ENCODE results near the gene OR51A7. TPM values are rescaled to one million over a fixed set of nuclear protein-coding genes. Genes with fewer than 3 reads are reported as not detected.

Gene OR51A7
- total and polyA plus RNA-seq, 3 donors from 2014 or later, result 0.24 to 0.62 TPM; not detected in 1

DNA sequence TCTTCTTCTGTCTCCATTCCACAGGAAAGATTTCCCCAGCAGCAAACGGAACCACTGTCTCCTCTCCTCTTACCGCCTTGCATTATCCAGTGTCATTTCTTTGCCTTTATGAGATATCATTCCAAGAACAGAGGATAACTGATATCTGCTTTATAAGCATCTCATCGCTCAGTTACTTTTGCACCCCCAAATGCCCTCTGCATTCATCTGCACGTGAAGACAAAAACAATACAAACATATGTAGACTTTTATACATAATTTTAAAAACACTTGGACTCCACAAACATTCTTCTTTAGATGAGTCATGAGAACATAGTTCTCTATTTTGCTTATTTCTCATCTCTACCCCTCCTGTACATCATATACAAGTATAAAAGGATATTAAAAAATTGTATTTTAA, 22.4 kb upstream of the OR51A7 start:
- Histone ChIP-seq H3K27me3 (no peaks in the 10 kb centered on the region), H3K4me1 (no peaks in the 10 kb centered on the region), H3K27ac (no peak overlapping the region), H3K4me3 (no peak overlapping the region), H3K36me3 (ENCODE audit: low read depth, missing control alignments) (no peaks in the 10 kb centered on the region), H3K9me3 (no peaks in the 10 kb centered on the region)
- WGBS, 2 donors, result 86 to 92% methylated on average over 4 of the region's 4 CpGs
- TF ChIP-seq POLR2A (IDR thresholded peaks at IDR 0.05), result no peak
- TF ChIP-seq, protein P1, sequence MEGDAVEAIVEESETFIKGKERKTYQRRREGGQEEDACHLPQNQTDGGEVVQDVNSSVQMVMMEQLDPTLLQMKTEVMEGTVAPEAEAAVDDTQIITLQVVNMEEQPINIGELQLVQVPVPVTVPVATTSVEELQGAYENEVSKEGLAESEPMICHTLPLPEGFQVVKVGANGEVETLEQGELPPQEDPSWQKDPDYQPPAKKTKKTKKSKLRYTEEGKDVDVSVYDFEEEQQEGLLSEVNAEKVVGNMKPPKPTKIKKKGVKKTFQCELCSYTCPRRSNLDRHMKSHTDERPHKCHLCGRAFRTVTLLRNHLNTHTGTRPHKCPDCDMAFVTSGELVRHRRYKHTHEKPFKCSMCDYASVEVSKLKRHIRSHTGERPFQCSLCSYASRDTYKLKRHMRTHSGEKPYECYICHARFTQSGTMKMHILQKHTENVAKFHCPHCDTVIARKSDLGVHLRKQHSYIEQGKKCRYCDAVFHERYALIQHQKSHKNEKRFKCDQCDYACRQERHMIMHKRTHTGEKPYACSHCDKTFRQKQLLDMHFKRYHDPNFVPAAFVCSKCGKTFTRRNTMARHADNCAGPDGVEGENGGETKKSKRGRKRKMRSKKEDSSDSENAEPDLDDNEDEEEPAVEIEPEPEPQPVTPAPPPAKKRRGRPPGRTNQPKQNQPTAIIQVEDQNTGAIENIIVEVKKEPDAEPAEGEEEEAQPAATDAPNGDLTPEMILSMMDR (IDR thresholded peaks at IDR 0.05), result no peak
- intact Hi-C loops (cut with DNase I; ENCODE audit: low total_unique reads), result no loop called here
- DNase-seq, result no peak

DNA sequence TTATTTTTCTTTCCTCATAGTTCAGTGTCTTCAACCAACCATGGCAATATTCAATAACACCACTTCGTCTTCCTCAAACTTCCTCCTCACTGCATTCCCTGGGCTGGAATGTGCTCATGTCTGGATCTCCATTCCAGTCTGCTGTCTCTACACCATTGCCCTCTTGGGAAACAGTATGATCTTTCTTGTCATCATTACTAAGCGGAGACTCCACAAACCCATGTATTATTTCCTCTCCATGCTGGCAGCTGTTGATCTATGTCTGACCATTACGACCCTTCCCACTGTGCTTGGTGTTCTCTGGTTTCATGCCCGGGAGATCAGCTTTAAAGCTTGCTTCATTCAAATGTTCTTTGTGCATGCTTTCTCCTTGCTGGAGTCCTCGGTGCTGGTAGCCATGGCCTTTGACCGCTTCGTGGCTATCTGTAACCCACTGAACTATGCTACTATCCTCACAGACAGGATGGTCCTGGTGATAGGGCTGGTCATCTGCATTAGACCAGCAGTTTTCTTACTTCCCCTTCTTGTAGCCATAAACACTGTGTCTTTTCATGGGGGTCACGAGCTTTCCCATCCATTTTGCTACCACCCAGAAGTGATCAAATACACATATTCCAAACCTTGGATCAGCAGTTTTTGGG, 21.6 kb upstream of the OR51A7 start, which contains the start of gene OR51T1:
OR51T1 (plus strand) TSS at position 41 of the 641 bp plus-strand sequence; CDS start at position 41, 0 bp downstream.
- H3K27ac ChIP-seq, result no peak within 1 kb of the TSS
- no peaks in the 10 kb centered on the region for H3K36me3 ChIP-seq (ENCODE audit: low read depth, missing control alignments)
- no peak for TF ChIP-seq POLR2A (IDR thresholded peaks at IDR 0.05)
- TF ChIP-seq, protein P1 (IDR thresholded peaks at IDR 0.05), result no peak
- H3K27me3 ChIP-seq, result no peaks in the 10 kb centered on the region
- no peaks in the 10 kb centered on the region for H3K4me1 ChIP-seq
- no peaks in the 10 kb centered on the region for H3K9me3 ChIP-seq
- 63 to 69% methylated on average over 8 of the region's 8 CpGs for WGBS, 2 donors
- intact Hi-C loops (cut with DNase I; ENCODE audit: low total_unique reads), result no loop called here
- no peak for DNase-seq
- H3K4me3 ChIP-seq, result no peak within 1 kb of the TSS

DNA sequence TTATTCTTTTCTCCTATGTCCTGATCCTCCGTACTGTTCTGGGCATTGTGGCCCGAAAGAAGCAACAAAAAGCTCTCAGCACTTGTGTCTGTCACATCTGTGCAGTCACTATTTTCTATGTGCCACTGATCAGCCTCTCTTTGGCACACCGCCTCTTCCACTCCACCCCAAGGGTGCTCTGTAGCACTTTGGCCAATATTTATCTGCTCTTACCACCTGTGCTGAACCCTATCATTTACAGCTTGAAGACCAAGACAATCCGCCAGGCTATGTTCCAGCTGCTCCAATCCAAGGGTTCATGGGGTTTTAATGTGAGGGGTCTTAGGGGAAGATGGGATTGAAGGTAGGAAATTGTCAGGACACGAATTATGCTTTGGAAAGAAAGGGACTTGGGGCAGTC, 21.0 kb upstream of the OR51A7 start:
- 92 to 93% methylated on average over 5 of the region's 5 CpGs for WGBS, 2 donors
- no peaks in the 10 kb centered on the region for H3K36me3 ChIP-seq (ENCODE audit: low read depth, missing control alignments)
- H3K27ac ChIP-seq, result no peak overlapping the region
- H3K4me1 ChIP-seq, result no peaks in the 10 kb centered on the region
- TF ChIP-seq, protein P1 (IDR thresholded peaks at IDR 0.05), result no peak
- TF ChIP-seq POLR2A (IDR thresholded peaks at IDR 0.05), result no peak
- no peak for DNase-seq
- H3K9me3 ChIP-seq, result no peaks in the 10 kb centered on the region
- no peak overlapping the region for H3K4me3 ChIP-seq
- H3K27me3 ChIP-seq, result no peaks in the 10 kb centered on the region
- intact Hi-C loops (cut with DNase I; ENCODE audit: low total_unique reads), result no loop called here

DNA sequence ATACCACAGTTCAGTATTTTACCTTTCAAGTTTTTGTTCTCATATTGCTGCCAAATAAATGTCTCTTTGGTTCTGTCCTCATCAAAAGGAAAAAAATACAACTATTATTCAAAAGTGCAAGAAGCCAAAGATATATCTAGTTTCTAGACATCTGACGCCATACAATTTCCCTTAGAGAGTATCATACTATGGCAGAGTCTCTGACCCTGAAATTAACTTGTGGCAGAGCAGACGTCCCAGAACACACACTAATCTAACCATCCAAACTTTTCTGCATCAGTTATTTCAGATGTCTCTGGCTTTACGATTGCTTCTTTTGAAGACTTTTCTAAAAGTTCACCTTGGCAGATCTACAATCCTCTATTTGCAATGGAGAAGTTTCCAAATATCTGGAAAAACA, 19.2 kb upstream of the OR51A7 start:
- intact Hi-C loops (cut with DNase I; ENCODE audit: low total_unique reads), result no loop called here
- H3K27ac ChIP-seq, result no peak overlapping the region
- H3K4me1 ChIP-seq, result no peaks in the 10 kb centered on the region
- no peak for DNase-seq
- no peaks in the 10 kb centered on the region for H3K36me3 ChIP-seq (ENCODE audit: low read depth, missing control alignments)
- no peaks in the 10 kb centered on the region for H3K27me3 ChIP-seq
- WGBS, 2 donors, result 73 to 76% methylated on average over 3 of the region's 3 CpGs
- TF ChIP-seq POLR2A (IDR thresholded peaks at IDR 0.05), result no peak
- TF ChIP-seq, protein P1 (IDR thresholded peaks at IDR 0.05), result no peak
- no peaks in the 10 kb centered on the region for H3K9me3 ChIP-seq
- H3K4me3 ChIP-seq, result no peak overlapping the region

DNA sequence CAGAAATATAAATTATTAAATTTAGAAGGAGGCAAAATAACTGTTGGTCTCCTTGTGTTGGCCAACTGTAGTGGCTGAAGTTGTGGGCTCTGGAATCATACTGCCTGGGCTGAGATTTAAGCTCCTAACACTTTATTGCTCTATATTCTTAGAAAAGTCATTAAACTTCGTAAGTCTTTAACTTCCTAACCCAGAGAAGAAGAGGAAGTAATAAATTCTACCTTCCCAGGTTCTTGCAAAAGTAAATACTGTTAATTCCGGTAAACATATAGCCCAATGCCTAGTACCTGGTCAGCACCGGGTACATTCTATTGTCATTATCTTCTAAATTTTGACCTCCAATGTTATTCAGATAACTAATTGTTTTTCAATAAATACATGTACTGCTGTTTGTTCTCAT, 17.4 kb upstream of the OR51A7 start:
- no peak for DNase-seq
- WGBS, 2 donors, result 70 to 75% methylated on average over 3 of the region's 3 CpGs
- intact Hi-C loops (cut with DNase I; ENCODE audit: low total_unique reads), result no loop called here
- Histone ChIP-seq H3K27ac (no peak overlapping the region), H3K36me3 (ENCODE audit: low read depth, missing control alignments) (no peaks in the 10 kb centered on the region), H3K4me1 (no peaks in the 10 kb centered on the region), H3K9me3 (no peaks in the 10 kb centered on the region), H3K4me3 (no peak overlapping the region), H3K27me3 (no peaks in the 10 kb centered on the region)
- TF ChIP-seq, protein P1 (IDR thresholded peaks at IDR 0.05), result no peak
- no peak for TF ChIP-seq POLR2A (IDR thresholded peaks at IDR 0.05)
